Stomach (tissue), 4 donors: ENCODE measurements around the gene SHMT2.

Experiments
- CTCF ChIP-seq, 7 experiments: fragments of 450-650 bp in 4 of 7; fragments of 200-600 bp in 3 of 7; sonication (generic) in 3 of 7; IDR thresholded peaks; one replicate each; pipeline ENCODE4 v1.5.1; 2016 to 2019; ENCODE audit warnings: antibody characterized with exemption in 7 of 7, control low read depth in 2 of 7, mild to moderate bottlenecking in 1 of 7
- EP300 ChIP-seq: sonication (generic); formaldehyde crosslinking; IDR thresholded peaks from one replicate; pipeline ENCODE4 v1.6.1; 2017; ENCODE audit warnings: antibody characterized with exemption
- POLR2A ChIP-seq, 4 donors: fragments of 450-650 bp; IDR thresholded peaks; one replicate each; pipeline ENCODE4 v1.6.1; 2016; ENCODE audit warnings: antibody characterized with exemption in 4 of 4, control low read depth in 2 of 4, mild to moderate bottlenecking in 1 of 4, moderate library complexity in 1 of 4
- POLR2AphosphoS5 ChIP-seq, 3 donors: sonication (generic); formaldehyde crosslinking; IDR thresholded peaks; one replicate each; pipeline ENCODE4 v1.6.1; 2016; ENCODE audit warnings: antibody characterized with exemption in 3 of 3

- TF ChIP-seq CTCF (IDR thresholded peaks at IDR 0.05) (no peak), POLR2AphosphoS5 (IDR thresholded peaks at IDR 0.05) (no peak), POLR2A (IDR thresholded peaks at IDR 0.05) (no peak), EP300 (no peak)
Observed at GRCh38 chr12:57240926-57241401, 11.5 kb downstream of the SHMT2 start.
